ENCODE results near the gene SLC30A4. TPM values are rescaled to one million over a fixed set of nuclear protein-coding genes. Genes with fewer than 3 reads are reported as not detected.

SLC30A4 gene
- total RNA-seq, 6 experiments from 2014 or later = 1.8 to 4.5 (median 3.0) TPM

- Histone ChIP-seq H3K4me3 (no peak overlapping the region), H3K27me3 (no peaks in the 10 kb centered on the region), H3K4me1 (no peaks in the 10 kb centered on the region), H3K9me3 (no peaks in the 10 kb centered on the region), H3K27ac (no peak overlapping the region), H3K36me3 (no peaks in the 10 kb centered on the region)
- DNase-seq = no peak
- no peak for TF ChIP-seq CTCF (IDR thresholded peaks at IDR 0.05)
- intact Hi-C loops (cut with DNase I) = no loop called here
- no peak for ATAC-seq
- WGBS (ENCODE audit: insufficient coverage, low coverage, low lambda C conversion rate, missing lambda C conversion rate) = 81% methylated on average over 7 of the region's 9 CpGs
Observed at GRCh38 chr15:45549541-45550220, 27.1 kb upstream of the SLC30A4 start.

DNA sequence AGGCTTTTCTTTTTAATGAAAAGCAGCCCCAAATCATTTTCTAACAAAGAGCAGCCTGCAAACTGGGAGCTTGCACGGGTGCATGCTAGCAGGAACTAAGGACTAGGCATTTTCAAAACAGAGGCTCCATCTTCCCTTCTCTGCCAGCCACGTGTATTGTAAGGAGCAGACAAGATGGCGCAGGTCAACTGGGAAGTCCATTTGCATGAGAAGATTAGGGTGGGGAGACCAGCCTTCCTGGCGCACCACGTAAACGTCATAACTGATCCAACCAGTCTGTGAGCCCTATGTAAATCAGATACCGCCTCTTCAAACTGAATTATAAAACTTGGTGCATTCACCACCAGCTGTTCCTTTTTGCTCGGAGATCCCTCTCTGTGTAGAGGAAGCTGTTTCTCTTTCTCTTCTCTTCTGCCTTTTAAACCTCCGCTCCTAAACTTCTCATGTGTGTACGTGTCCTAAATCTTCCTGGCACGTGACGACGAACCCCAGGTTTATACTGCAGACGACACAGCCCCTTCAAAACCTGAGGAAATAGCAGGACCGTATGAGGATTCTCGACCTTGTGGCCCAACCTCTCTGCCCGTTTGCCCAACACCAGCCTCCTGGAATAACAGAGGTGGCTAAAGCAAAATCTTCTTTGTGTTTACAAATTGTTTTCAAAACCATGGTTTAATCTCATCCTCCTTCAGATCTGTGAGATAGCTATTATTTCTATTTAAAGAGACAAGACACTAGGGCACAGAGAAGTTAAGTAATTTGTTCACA is 26.4 kb upstream of the SLC30A4 start:
- Histone ChIP-seq H3K27me3 (no peaks in the 10 kb centered on the region), H3K9me3 (no peaks in the 10 kb centered on the region), H3K4me3 (no peak overlapping the region), H3K27ac (no peak overlapping the region), H3K36me3 (no peaks in the 10 kb centered on the region), H3K4me1 (no peaks in the 10 kb centered on the region)
- 70% methylated on average over 13 of the region's 17 CpGs for WGBS (ENCODE audit: insufficient coverage, low coverage, low lambda C conversion rate, missing lambda C conversion rate)
- intact Hi-C loops (cut with DNase I) = no loop called here
- DNase-seq (no peak), ATAC-seq (no peak)
- TF ChIP-seq CTCF (IDR thresholded peaks at IDR 0.05) (no peak), POLR2A (IDR thresholded peaks at IDR 0.05) (no peak)

DNA sequence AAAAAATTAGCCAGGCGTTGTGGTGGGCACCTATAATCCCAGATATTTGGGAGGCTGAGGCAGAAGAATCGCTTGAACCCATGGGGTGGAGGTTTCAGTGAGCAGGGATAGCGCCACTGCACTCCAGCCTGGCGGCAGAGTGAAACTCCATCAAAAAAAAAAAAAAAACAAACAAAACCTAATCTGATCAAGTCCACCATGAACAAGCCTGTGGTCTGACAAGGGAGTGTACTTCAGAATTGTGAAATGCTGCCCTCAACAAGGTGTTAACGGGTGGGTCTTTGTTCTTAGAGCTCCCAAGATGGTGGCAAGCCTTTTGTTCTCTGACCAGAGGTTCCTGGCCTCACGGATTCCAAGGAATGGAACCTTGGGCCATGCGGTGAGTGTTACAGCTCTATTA is 24.2 kb upstream of the SLC30A4 start:
- intact Hi-C loops (cut with DNase I) = no loop called here
- Histone ChIP-seq H3K36me3 (no peaks in the 10 kb centered on the region), H3K9me3 (no peaks in the 10 kb centered on the region), H3K4me3 (no peak overlapping the region), H3K27ac (no peak overlapping the region), H3K27me3 (no peaks in the 10 kb centered on the region), H3K4me1 (no peaks in the 10 kb centered on the region)
- no peak for TF ChIP-seq POLR2A (IDR thresholded peaks at IDR 0.05)
- TF ChIP-seq CTCF (IDR thresholded peaks at IDR 0.05) = no peak
- WGBS (ENCODE audit: insufficient coverage, low coverage, low lambda C conversion rate, missing lambda C conversion rate) = 56% methylated on average over 6 of the region's 7 CpGs
- DNase-seq (no peak), ATAC-seq (no peak)

GRCh38 chr15:45544266-45545023 is 21.9 kb upstream of the SLC30A4 start:
- H3K4me3 ChIP-seq = no peak overlapping the region
- no peak overlapping the region for H3K27ac ChIP-seq
- DNase-seq (no peak), ATAC-seq (no peak)
- H3K4me1 ChIP-seq = no peaks in the 10 kb centered on the region
- H3K9me3 ChIP-seq = no peaks in the 10 kb centered on the region
- 76% methylated on average over 4 of the region's 4 CpGs for WGBS (ENCODE audit: insufficient coverage, low coverage, low lambda C conversion rate, missing lambda C conversion rate)
- no peaks in the 10 kb centered on the region for H3K36me3 ChIP-seq
- intact Hi-C loops (cut with DNase I) = no loop called here
- TF ChIP-seq CTCF (IDR thresholded peaks at IDR 0.05) (no peak), POLR2A (IDR thresholded peaks at IDR 0.05) (no peak)
- no peaks in the 10 kb centered on the region for H3K27me3 ChIP-seq
